HepG2 (cell line): Measurements from ENCODE around the gene TSHZ1. TPM values are rescaled to one million over a fixed set of nuclear protein-coding genes. Genes with fewer than 3 reads are reported as not detected.

Experiments used
- ATAC-seq: fragments of 200-7000 bp; cut with Tn5 transposase; 3 replicates; pipeline ENCODE4 v1.9.1; 2020; ENCODE audit warnings: mild to moderate bottlenecking, moderate library complexity
- BruUV-seq: library from RNA; stranded (reverse); fragments of 400-500 nt; replicated peaks from 2 replicates; lab custom pipeline; 2021; lab: Mats Ljungman, UMichigan
- CTCF ChIA-PET: fragments of 300-600 bp; formaldehyde crosslinking; extraction: SDS; loops from one replicate; lab custom pipeline; 2021; ENCODE audit warnings: low total read pairs, inconsistent platforms, low intra/inter-chr PET ratio; lab: Yijun Ruan, JAX
- POLR2A ChIA-PET: fragments of 350-600 bp; sonication (Branson Sonifier 250); formaldehyde crosslinking; loops from one replicate; lab custom pipeline; 2020; ENCODE audit warnings: antibody characterized with exemption, inconsistent platforms; lab: Yijun Ruan, JAX
- DNase-seq: peaks from one replicate; pipeline ENCODE4 v3.0.0-alpha.2; 2015; ENCODE audit warnings: low spot score
- FAIRE-seq: peaks from 3 replicates; lab custom pipeline; 2011; peaks lifted over from hg19 to GRCh38; lab: Jason Lieb, UNC
- H2AFZ ChIP-seq: one replicate; pipeline ENCODE4 v1.6.1; 2011; ENCODE audit warnings: low read length, inconsistent platforms
- H3K27ac ChIP-seq: fragments of 300-600 bp; 3 replicates; pipeline ENCODE4 v1.8.0; 2011; ENCODE audit warnings: mixed run types, mild to moderate bottlenecking, mixed read lengths, low read length, inconsistent platforms; ENCODE audit not compliant: insufficient read depth; ENCODE audit errors: extremely low read length
- H3K27me3 ChIP-seq, 2 experiments: fragments of 200-600 bp in 1 of 2; 2 replicates in 1 of 2; 3 replicates in 1 of 2; pipeline versions ENCODE4 v1.6.0 to v1.8.0; 2011; ENCODE audit warnings: low read length in 2 of 2, mild to moderate bottlenecking in 2 of 2, moderate library complexity in 2 of 2, inconsistent platforms in 1 of 2; ENCODE audit not compliant: insufficient read depth in 2 of 2, control insufficient read depth in 1 of 2
- H3K36me3 ChIP-seq, 2 experiments: fragments of 200-600 bp in 1 of 2; replicated peaks in 1 of 2; 2 replicates in 1 of 2; 3 replicates in 1 of 2; pipeline versions ENCODE4 v1.5.1 to v1.8.0; 2011; ENCODE audit warnings: low read length in 2 of 2, inconsistent platforms in 1 of 2; ENCODE audit not compliant: insufficient read depth in 2 of 2, control insufficient read depth in 1 of 2
- H3K4me1 ChIP-seq: 2 replicates; pipeline ENCODE4 v1.5.1; 2012; ENCODE audit warnings: low read length, inconsistent platforms; ENCODE audit not compliant: insufficient read depth
- H3K4me2 ChIP-seq: 2 replicates; pipeline ENCODE4 v1.6.0; 2011; ENCODE audit warnings: low read depth, low read length, inconsistent platforms
- H3K4me3 ChIP-seq, 3 experiments: fragments of 200-600 bp in 1 of 3; sonication (generic), shearing (Covaris generic) in 1 of 3; replicated peaks in 1 of 3; 2 replicates each; pipeline ENCODE4 v1.5.1; 2011 to 2016; ENCODE audit warnings: low read length in 3 of 3, inconsistent platforms in 2 of 3, low read depth in 2 of 3, mild to moderate bottlenecking in 2 of 3, control low read depth in 1 of 3, mixed read lengths in 1 of 3; ENCODE audit not compliant: insufficient read depth in 1 of 3
- H3K79me2 ChIP-seq: one replicate; pipeline ENCODE4 v1.6.1; 2011; ENCODE audit warnings: low read length, inconsistent platforms; ENCODE audit not compliant: insufficient read depth
- H3K9ac ChIP-seq: 2 replicates; pipeline ENCODE4 v1.6.0; 2011; ENCODE audit warnings: mild to moderate bottlenecking, low read depth, low read length, inconsistent platforms; ENCODE audit not compliant: insufficient read depth
- H3K9me3 ChIP-seq: 2 replicates; pipeline ENCODE4 v1.5.1; 2012; ENCODE audit warnings: mild to moderate bottlenecking, low read length
- H4K20me1 ChIP-seq: 2 replicates; pipeline ENCODE4 v1.6.0; 2011; ENCODE audit warnings: inconsistent platforms, mild to moderate bottlenecking, low read length, moderate library complexity; ENCODE audit not compliant: insufficient read depth
- ATF6 ChIP-seq: sonication (generic); formaldehyde crosslinking; conservative IDR thresholded peaks from 2 replicates; pipeline ENCODE4 v1.4.0; 2020; ENCODE audit warnings: missing genetic modification reagents
- CTCF ChIP-seq: sonication (generic); formaldehyde crosslinking; IDR thresholded peaks from 2 replicates; pipeline ENCODE4 v1.5.0; 2020; ENCODE audit warnings: mild to moderate bottlenecking, missing genetic modification reagents, moderate library complexity
- ELF1 ChIP-seq: sonication (generic); formaldehyde crosslinking; IDR thresholded peaks from 2 replicates; pipeline ENCODE4 v1.4.0; 2020; ENCODE audit warnings: missing genetic modification reagents
- HIVEP1 ChIP-seq: sonication (generic); formaldehyde crosslinking; IDR thresholded peaks from 2 replicates; pipeline ENCODE4 v1.4.0; 2020; ENCODE audit warnings: mild to moderate bottlenecking, missing genetic modification reagents
- SKI ChIP-seq: fragments of 450-650 bp; IDR thresholded peaks from one replicate; pipeline ENCODE4 v1.6.1; 2018; ENCODE audit warnings: mild to moderate bottlenecking; ENCODE audit not compliant: partially characterized antibody
- STAG1 ChIP-seq: sonication (generic); formaldehyde crosslinking; IDR thresholded peaks from 2 replicates; pipeline ENCODE4 v1.4.0; 2020; ENCODE audit warnings: missing genetic modification reagents
- ZNF350 ChIP-seq: sonication (generic); formaldehyde crosslinking; IDR thresholded peaks from 2 replicates; pipeline ENCODE4 v1.4.0; 2020; ENCODE audit warnings: mild to moderate bottlenecking, low read depth, missing genetic modification reagents, borderline replicate concordance
- WGBS: methylation state at CpG from one replicate; pipeline ENCODE4 v1.1.6; 2017; ENCODE audit warnings: low lambda C conversion rate; 5-methylcytosine and 5-hydroxymethylcytosine counted together
- in situ Hi-C: cut with HindIII; loops from 2 replicates; pipeline ENCODE4 v1.10.0; 2017; ENCODE audit warnings: low pct_unique_long_range_greater_than_20kb; ENCODE audit not compliant: extremely low pct_ligation_motif_present
- intact Hi-C: fragments of 100-400 bp; cut with micrococcal nuclease; formaldehyde crosslinking; loops from one replicate; pipeline ENCODE4 v1.10.0; 2022; ENCODE audit not compliant: unreplicated experiment
- polyA plus RNA-seq, 8 experiments: library from polyadenylated mRNA; depleted of rRNA in 3 of 8; stranded (reverse) in 7 of 8; unstranded in 1 of 8; fragments of >200 nt; fragmentation: Illumina TruSeq in 4 of 8; extraction: Trizol in 4 of 8; gene quantifications; 2 replicates each; pipeline versions ENCODE4 v1.2.1 to v1.2.3, GENCODE V29; 2011 to 2016; ENCODE audit warnings: low read depth in 4 of 8, missing spikeins in 1 of 8, mixed read lengths in 1 of 8; ENCODE audit not compliant: insufficient read depth in 1 of 8
- total RNA-seq, 5 experiments: library from RNA; depleted of rRNA; stranded (reverse); fragments of >200 nt; fragmentation: Illumina TruSeq; extraction: Trizol; gene quantifications; 2 replicates each; pipeline ENCODE4 v1.2.3, GENCODE V29; 2016; ENCODE audit warnings: low read depth in 1 of 5

Gene TSHZ1
- total and polyA plus RNA-seq, 2 of the 13 experiments (the other 11 are each of a cell fraction or from before 2014, with no cell fraction given): 2.5 to 2.7 TPM

- TF ChIP-seq ATF6 (CRISPR knock-in tag) (no peak), SKI (no peak), STAG1 (CRISPR knock-in tag) (0 out of 2 replicates have a peak, but pooled peaks have one; percentile 22), ZNF350 (CRISPR knock-in tag) (no peak), HIVEP1 (CRISPR knock-in tag) (no peak)
Observed at GRCh38 chr18:75309564-75309963, 99.0 kb downstream of the TSHZ1 start (continued).

- WGBS: 3% methylated on average over 3 of the region's 5 CpGs
- no TSS peak for BruUV-seq
Observed at GRCh38 chr18:75314117-75314516, 103.5 kb downstream of the TSHZ1 start.

More at GRCh38 chr18:75314117-75314516, 103.5 kb downstream of the TSHZ1 start:
- no peak overlapping the region for H3K4me2 ChIP-seq
- no peak overlapping the region for H3K4me3 ChIP-seq
- H3K9ac ChIP-seq: no peak overlapping the region
- H3K79me2 ChIP-seq: no peaks in the 10 kb centered on the region
- ChIA-PET POLR2A (no interaction called here), CTCF (no interaction called here)
- ATAC-seq: peak; percentile 48; the same call in 1 of the 3 replicates
- H3K9me3 ChIP-seq: peaks cover 3% of the 10 kb centered on the region; the same call in 1 of the 2 replicates
- no peak overlapping the region for H3K27ac ChIP-seq
- FAIRE-seq: no peak
- H3K4me1 ChIP-seq: no peaks in the 10 kb centered on the region
- no peaks in the 10 kb centered on the region for H4K20me1 ChIP-seq
- no peak overlapping the region for H2AFZ ChIP-seq
- DNase-seq: no peak
- intact Hi-C loops (no loop called here), in situ Hi-C loops (no loop called here)
- no peak for TF ChIP-seq ELF1 (CRISPR knock-in tag)
- TF ChIP-seq CTCF (CRISPR knock-in tag): peak; percentile 26; the same call in 1 of the 2 replicates
- no peaks in the 10 kb centered on the region for H3K36me3 ChIP-seq
- 0 out of 5 replicates have a peak, but pooled peaks cover 0 to 6% of the 10 kb centered on the region in 2 experiments for H3K27me3 ChIP-seq
